Measurements from ENCODE around the gene CRTC1. TPM values are rescaled to one million over a fixed set of nuclear protein-coding genes. Genes with fewer than 3 reads are reported as not detected.
A peak's percentile ranks its signal among the peaks of the same experiment; 100 is the strongest.

The CRTC1 gene
- total and polyA plus RNA-seq, 2 of the 13 experiments (the other 11 are each of a cell fraction or from before 2014, with no cell fraction given) = 2.0 to 2.7 TPM

DNA sequence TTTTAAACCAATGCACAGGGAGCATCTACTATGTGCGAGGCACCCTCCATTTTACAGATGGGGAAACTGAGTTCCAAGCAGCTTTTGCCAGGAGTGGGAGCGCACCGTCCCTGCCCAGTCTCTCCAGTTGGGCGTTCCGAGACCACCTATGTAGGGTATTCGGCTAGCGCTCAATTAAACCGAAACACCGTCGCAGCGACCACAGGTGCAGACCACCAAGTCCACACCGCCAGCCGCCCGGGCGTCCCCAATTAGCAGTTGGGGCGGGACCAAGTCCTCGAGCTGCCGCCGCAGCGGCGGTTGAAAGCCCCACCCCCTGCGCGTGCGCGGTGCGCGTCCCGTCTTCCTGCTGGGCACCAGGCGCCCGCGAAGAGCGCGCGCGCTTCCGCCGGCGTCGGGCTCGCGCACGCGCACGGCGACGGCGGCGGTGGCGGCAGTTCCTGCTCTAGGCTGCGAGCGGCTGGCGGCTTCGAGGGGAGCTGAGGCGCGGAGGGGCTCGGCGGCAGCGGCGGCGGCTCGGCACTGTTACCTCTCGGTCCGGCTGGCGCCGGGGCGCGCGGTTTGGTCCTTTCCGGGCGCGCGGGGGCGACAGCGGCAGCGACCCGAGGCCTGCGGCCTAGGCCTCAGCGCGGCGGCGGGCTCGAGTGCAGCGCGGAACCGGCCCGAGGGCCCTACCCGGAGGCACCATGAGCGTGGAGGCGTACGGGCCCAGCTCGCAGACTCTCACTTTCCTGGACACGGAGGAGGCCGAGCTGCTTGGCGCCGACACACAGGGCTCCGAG, 148.2 kb downstream of the CRTC1 start, which contains the start of gene UPF1 (continued):
- TF ChIP-seq, protein P1, sequence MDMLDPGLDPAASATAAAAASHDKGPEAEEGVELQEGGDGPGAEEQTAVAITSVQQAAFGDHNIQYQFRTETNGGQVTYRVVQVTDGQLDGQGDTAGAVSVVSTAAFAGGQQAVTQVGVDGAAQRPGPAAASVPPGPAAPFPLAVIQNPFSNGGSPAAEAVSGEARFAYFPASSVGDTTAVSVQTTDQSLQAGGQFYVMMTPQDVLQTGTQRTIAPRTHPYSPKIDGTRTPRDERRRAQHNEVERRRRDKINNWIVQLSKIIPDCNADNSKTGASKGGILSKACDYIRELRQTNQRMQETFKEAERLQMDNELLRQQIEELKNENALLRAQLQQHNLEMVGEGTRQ (IDR thresholded peaks at IDR 0.05; ENCODE audit: low read depth, low read length) = no peak
- TF ChIP-seq, protein P1 (CRISPR knock-in tag; IDR thresholded peaks at IDR 0.05; ENCODE audit: borderline replicate concordance) = no peak
- TF ChIP-seq SKI (IDR thresholded peaks at IDR 0.05; ENCODE audit: partially characterized antibody) = peak; percentile 52
- TF ChIP-seq NRL (CRISPR knock-in tag; IDR thresholded peaks at IDR 0.05; ENCODE audit: borderline replicate concordance) = no peak
- peak; percentile 70 for TF ChIP-seq KDM5A (IDR thresholded peaks at IDR 0.05; ENCODE audit: borderline replicate concordance, low read length)
- TF ChIP-seq ZNF790 (CRISPR knock-in tag; IDR thresholded peaks at IDR 0.05; ENCODE audit: borderline replicate concordance) = peak; percentile 87; the same call in 1 of the 2 replicates
- TF ChIP-seq, protein P2, sequence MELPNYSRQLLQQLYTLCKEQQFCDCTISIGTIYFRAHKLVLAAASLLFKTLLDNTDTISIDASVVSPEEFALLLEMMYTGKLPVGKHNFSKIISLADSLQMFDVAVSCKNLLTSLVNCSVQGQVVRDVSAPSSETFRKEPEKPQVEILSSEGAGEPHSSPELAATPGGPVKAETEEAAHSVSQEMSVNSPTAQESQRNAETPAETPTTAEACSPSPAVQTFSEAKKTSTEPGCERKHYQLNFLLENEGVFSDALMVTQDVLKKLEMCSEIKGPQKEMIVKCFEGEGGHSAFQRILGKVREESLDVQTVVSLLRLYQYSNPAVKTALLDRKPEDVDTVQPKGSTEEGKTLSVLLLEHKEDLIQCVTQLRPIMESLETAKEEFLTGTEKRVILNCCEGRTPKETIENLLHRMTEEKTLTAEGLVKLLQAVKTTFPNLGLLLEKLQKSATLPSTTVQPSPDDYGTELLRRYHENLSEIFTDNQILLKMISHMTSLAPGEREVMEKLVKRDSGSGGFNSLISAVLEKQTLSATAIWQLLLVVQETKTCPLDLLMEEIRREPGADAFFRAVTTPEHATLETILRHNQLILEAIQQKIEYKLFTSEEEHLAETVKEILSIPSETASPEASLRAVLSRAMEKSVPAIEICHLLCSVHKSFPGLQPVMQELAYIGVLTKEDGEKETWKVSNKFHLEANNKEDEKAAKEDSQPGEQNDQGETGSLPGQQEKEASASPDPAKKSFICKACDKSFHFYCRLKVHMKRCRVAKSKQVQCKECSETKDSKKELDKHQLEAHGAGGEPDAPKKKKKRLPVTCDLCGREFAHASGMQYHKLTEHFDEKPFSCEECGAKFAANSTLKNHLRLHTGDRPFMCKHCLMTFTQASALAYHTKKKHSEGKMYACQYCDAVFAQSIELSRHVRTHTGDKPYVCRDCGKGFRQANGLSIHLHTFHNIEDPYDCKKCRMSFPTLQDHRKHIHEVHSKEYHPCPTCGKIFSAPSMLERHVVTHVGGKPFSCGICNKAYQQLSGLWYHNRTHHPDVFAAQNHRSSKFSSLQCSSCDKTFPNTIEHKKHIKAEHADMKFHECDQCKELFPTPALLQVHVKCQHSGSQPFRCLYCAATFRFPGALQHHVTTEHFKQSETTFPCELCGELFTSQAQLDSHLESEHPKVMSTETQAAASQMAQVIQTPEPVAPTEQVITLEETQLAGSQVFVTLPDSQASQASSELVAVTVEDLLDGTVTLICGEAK (IDR thresholded peaks at IDR 0.05) = no peak
- TF ChIP-seq, protein P2 (CRISPR knock-in tag; IDR thresholded peaks at IDR 0.05) = peak; percentile 8; the same call in 1 of the 2 replicates
- TF ChIP-seq, protein P3, sequence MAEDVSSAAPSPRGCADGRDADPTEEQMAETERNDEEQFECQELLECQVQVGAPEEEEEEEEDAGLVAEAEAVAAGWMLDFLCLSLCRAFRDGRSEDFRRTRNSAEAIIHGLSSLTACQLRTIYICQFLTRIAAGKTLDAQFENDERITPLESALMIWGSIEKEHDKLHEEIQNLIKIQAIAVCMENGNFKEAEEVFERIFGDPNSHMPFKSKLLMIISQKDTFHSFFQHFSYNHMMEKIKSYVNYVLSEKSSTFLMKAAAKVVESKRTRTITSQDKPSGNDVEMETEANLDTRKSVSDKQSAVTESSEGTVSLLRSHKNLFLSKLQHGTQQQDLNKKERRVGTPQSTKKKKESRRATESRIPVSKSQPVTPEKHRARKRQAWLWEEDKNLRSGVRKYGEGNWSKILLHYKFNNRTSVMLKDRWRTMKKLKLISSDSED (CRISPR knock-in tag; IDR thresholded peaks at IDR 0.05) = peak; percentile 78; the same call in 1 of the 2 replicates
- TF ChIP-seq, protein P4, sequence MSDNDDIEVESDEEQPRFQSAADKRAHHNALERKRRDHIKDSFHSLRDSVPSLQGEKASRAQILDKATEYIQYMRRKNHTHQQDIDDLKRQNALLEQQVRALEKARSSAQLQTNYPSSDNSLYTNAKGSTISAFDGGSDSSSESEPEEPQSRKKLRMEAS (IDR thresholded peaks at IDR 0.05) = peak; percentile 70
- TF ChIP-seq POGZ (CRISPR knock-in tag; IDR thresholded peaks at IDR 0.05) = 0 out of 2 replicates have a peak, but pooled peaks have one; percentile 13
- peak; percentile 86 for TF ChIP-seq SPEN (CRISPR knock-in tag; IDR thresholded peaks at IDR 0.05; ENCODE audit: low read depth)
- TF ChIP-seq CCDC6 (CRISPR knock-in tag; IDR thresholded peaks at IDR 0.05) = peak; percentile 90; the same call in 1 of the 2 replicates
- TF ChIP-seq ZNF558 (CRISPR knock-in tag; IDR thresholded peaks at IDR 0.05; ENCODE audit: borderline replicate concordance) = peak; percentile 66; the same call in 1 of the 2 replicates
- TF ChIP-seq ZNF883 (CRISPR knock-in tag; IDR thresholded peaks at IDR 0.05; ENCODE audit: not compliant biosample characterization) = peak; percentile 42
- TF ChIP-seq SIN3A (IDR thresholded peaks at IDR 0.05; ENCODE audit: borderline replicate concordance, low read depth, low read length) = no peak

Data from HepG2 (cell line).